Trophoblast cell (in vitro differentiated cells and primary cell): ENCODE results near the gene MAP4K4.
A peak's percentile ranks its signal among the peaks of the same experiment; 100 is the strongest.

Experiments
- DNase-seq, 2 donors: peaks; one replicate each; pipeline ENCODE4 v3.0.0-alpha.2; 2016
- H2AFZ ChIP-seq: 2 replicates; pipeline ENCODE4 v1.6.1; 2013; ENCODE audit warnings: low read length, moderate library complexity, mild to moderate bottlenecking; ENCODE audit not compliant: insufficient read depth, poor library complexity
- H2AK5ac ChIP-seq: 2 replicates; pipeline ENCODE4 v1.6.1; 2013; ENCODE audit warnings: mild to moderate bottlenecking, low read length
- H2BK120ac ChIP-seq: 2 replicates; pipeline ENCODE4 v1.6.1; 2013; ENCODE audit warnings: low read length, mild to moderate bottlenecking, moderate library complexity; ENCODE audit not compliant: insufficient read depth, poor library complexity
- H2BK12ac ChIP-seq: 2 replicates; pipeline ENCODE4 v1.6.1; 2013; ENCODE audit warnings: mild to moderate bottlenecking, low read length, moderate library complexity
- H2BK5ac ChIP-seq: 2 replicates; pipeline ENCODE4 v1.6.1; 2013; ENCODE audit warnings: low read length, low read depth, moderate library complexity, mild to moderate bottlenecking; ENCODE audit not compliant: poor library complexity
- H3K14ac ChIP-seq: 2 replicates; pipeline ENCODE4 v1.6.1; 2013; ENCODE audit warnings: mild to moderate bottlenecking, low read length
- H3K18ac ChIP-seq: 2 replicates; pipeline ENCODE4 v1.6.1; 2013; ENCODE audit warnings: mild to moderate bottlenecking, low read length
- H3K23ac ChIP-seq: 2 replicates; pipeline ENCODE4 v1.6.1; 2013; ENCODE audit warnings: low read length
- H3K27ac ChIP-seq: 2 replicates; pipeline ENCODE4 v1.5.1; 2013; ENCODE audit warnings: low read depth, mild to moderate bottlenecking, inconsistent platforms, low read length, moderate library complexity
- H3K27me3 ChIP-seq: 2 replicates; pipeline ENCODE4 v1.6.1; 2013; ENCODE audit warnings: inconsistent platforms, mild to moderate bottlenecking, low read length, moderate library complexity; ENCODE audit not compliant: insufficient read depth
- H3K36me3 ChIP-seq, 2 experiments: 1 replicate in 1 of 2; 2 replicates in 1 of 2; pipeline ENCODE4 v1.6.1; 2013; ENCODE audit warnings: low read length in 2 of 2, mild to moderate bottlenecking in 2 of 2, moderate library complexity in 1 of 2; ENCODE audit not compliant: insufficient read depth in 2 of 2, control insufficient read depth in 1 of 2
- H3K4ac ChIP-seq: 2 replicates; pipeline ENCODE4 v1.6.1; 2013; ENCODE audit warnings: low read depth, mild to moderate bottlenecking, low read length, moderate library complexity
- H3K4me1 ChIP-seq, 2 experiments: 1 replicate in 1 of 2; 2 replicates in 1 of 2; pipeline ENCODE4 v1.6.1; 2013; ENCODE audit warnings: low read length in 2 of 2, mild to moderate bottlenecking in 2 of 2, moderate library complexity in 1 of 2; ENCODE audit not compliant: insufficient read depth in 2 of 2, control insufficient read depth in 1 of 2
- H3K4me2 ChIP-seq: 2 replicates; pipeline ENCODE4 v1.6.1; 2013; ENCODE audit warnings: inconsistent platforms, mild to moderate bottlenecking, low read length, moderate library complexity
- H3K4me3 ChIP-seq: 2 replicates; pipeline ENCODE4 v1.5.1; 2013; ENCODE audit warnings: mild to moderate bottlenecking, low read depth, low read length, inconsistent platforms
- H3K79me1 ChIP-seq: one replicate; pipeline ENCODE4 v1.6.1; 2013; ENCODE audit warnings: low read length
- H3K79me2 ChIP-seq: 2 replicates; pipeline ENCODE4 v1.6.1; 2013; ENCODE audit warnings: low read length, mild to moderate bottlenecking; ENCODE audit not compliant: control insufficient read depth, insufficient read depth, poor library complexity
- H3K9ac ChIP-seq: 2 replicates; pipeline ENCODE4 v1.6.1; 2013; ENCODE audit warnings: mild to moderate bottlenecking, low read length
- H3K9me3 ChIP-seq: 2 replicates; pipeline ENCODE4 v1.6.1; 2013; ENCODE audit warnings: low read depth, mild to moderate bottlenecking, control low read depth, inconsistent platforms, low read length; ENCODE audit not compliant: insufficient read depth
- H4K12ac ChIP-seq: 2 replicates; pipeline ENCODE4 v1.6.1; 2013; ENCODE audit warnings: low read depth, mild to moderate bottlenecking, low read length, moderate library complexity
- H4K8ac ChIP-seq: 2 replicates; pipeline ENCODE4 v1.6.1; 2013; ENCODE audit warnings: low read depth, mild to moderate bottlenecking, low read length, moderate library complexity
- H4K91ac ChIP-seq: one replicate; pipeline ENCODE4 v1.6.1; 2013; ENCODE audit warnings: low read depth, mild to moderate bottlenecking, low read length, moderate library complexity
- WGBS: extraction: QIAGEN DNeasy Blood & Tissue Kit; methylation state at CpG from one replicate; pipeline ENCODE4 v1.1.7; 2013; ENCODE audit warnings: missing lambda C conversion rate; ENCODE audit not compliant: insufficient read length, insufficient coverage; ENCODE audit errors: extremely low coverage; 5-methylcytosine and 5-hydroxymethylcytosine counted together

The MAP4K4 gene

DNA sequence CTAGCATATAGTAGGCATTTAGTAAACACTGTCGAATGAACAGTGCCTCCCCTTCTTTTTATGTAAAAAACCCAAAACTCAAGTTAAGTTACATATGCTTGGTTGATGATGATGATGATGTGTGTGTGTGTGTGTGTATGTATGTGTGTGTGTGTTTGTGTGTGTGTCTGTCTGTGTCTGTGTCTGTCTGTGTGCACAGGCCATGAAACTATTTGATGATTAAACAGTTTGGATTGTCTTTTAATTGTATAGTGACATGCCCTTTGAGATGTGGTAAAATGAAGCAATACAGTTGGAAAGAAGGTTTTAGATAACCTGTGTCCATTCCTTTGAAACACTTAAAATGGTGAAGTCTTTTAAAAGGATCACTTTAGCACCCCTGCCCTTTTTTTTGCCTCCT, 105.6 kb downstream of the MAP4K4 start:
- H3K4me3 ChIP-seq: no peak overlapping the region
- H3K14ac ChIP-seq: no peak overlapping the region
- H3K4me2 ChIP-seq: no peak overlapping the region
- peak overlapping the region; percentile 100 for H3K27ac ChIP-seq
- H2AK5ac ChIP-seq: no peak overlapping the region
- no peak overlapping the region for H2AFZ ChIP-seq
- H2BK12ac ChIP-seq: no peak overlapping the region
- no CpG with 5 or more reads among the region's 1 CpG for WGBS
- H4K91ac ChIP-seq: peak overlapping the region; percentile 35
- H4K8ac ChIP-seq: no peak overlapping the region
- no peak overlapping the region for H3K23ac ChIP-seq
- no peak overlapping the region for H3K4ac ChIP-seq
- H2BK120ac ChIP-seq: no peak overlapping the region
- peaks cover 28 to 43% of the 10 kb centered on the region in 2 experiments for H3K4me1 ChIP-seq
- peaks cover 0 to 3% of the 10 kb centered on the region in 2 experiments for H3K36me3 ChIP-seq
- no peak overlapping the region for H3K18ac ChIP-seq
- H2BK5ac ChIP-seq: no peak overlapping the region
- no peak overlapping the region for H4K12ac ChIP-seq
- H3K9ac ChIP-seq: no peak overlapping the region
- H3K79me1 ChIP-seq: peaks cover 32% of the 10 kb centered on the region
- peaks cover 7% of the 10 kb centered on the region for H3K79me2 ChIP-seq
- peak in 1 of 2 donors; percentile 64 for DNase-seq
- H3K27me3 ChIP-seq: no peaks in the 10 kb centered on the region
- no peaks in the 10 kb centered on the region for H3K9me3 ChIP-seq

DNA sequence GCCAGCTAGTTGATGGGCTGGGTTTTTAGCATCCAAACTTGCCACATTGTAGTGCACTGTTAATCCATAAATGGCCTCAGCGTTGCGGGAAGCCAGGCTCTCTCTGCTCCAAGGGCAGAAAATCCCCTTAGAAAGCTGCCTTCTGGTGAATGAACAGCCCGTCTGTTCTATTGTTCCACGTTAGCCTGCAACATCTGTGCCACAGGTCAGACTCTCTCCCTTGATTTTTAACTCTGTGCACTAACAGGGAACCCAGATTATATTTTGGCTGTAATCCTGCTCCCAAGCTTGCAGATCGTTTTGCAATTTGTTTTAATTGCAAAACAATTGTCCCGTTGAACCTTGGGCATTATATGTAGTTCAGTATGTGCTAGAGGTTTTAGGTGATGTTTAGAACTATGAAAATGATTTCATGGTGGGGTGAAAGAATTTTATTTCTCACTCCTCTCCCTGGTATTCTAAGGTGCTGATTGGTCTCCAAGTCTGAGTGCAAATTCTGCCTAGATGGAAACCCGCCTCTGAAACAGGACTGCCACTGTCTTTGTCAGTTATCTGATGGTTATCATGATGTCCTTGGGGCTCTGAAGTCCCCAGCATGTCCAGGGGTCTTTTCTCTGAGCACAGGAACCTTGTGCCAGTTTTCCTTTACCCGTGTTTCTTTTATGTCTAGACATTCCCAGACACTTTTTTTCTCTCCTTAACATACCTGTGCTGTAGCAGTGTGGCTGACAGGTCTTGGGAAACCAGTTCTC, 106.6 kb downstream of the MAP4K4 start:
- no CpG with 5 or more reads among the region's 8 CpGs for WGBS

DNA sequence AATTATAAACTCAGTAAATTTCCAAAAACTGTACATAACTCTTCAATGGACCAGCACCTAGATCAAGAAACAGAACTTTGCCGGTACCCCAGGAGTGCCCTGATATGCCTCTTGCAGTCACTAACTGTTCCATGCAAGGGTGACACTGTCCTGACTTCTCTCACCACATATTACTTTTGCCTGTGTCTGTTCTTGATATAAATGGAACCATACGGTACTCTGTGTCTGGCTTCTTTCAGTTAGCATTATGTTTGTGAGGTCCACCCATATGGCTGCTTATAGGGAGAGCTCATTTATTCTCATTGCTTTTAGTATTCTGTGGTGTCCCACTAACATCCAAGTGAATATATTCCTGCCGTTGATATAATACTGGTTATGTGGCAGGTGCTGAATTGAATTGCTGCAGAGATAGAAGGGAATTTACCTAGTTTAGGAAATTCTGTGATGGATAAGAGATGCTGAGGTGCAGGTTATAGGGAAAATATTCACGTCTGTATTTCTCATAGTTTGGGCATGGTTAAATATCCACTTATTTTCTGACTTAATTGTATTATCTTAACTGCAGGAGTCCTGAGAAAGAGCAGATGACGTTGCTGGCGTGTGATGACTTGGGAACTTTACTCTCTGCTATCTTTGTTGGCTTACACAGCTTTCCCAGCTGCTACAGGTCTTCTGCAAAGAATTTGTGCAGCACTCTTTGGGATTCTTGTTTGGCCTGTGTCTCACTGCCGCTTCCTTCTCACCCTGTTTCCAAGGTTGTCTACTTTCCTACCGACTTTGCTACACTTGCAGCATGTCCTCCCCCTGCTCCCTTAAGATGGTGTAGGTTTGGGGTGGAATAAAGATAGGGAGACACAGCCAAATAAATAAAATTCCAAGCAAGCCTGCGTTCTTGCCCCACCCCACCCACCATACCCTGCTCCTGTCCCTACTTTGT, 107.9 kb downstream of the MAP4K4 start:
- H3K14ac ChIP-seq: peak overlapping the region; percentile 94
- H3K18ac ChIP-seq: peak overlapping the region; percentile 83
- H4K8ac ChIP-seq: peak overlapping the region; percentile 90
- H3K27ac ChIP-seq: peak overlapping the region; percentile 100
- H2AK5ac ChIP-seq: peak overlapping the region; percentile 77
- DNase-seq: peak in 1 of 2 donors; percentile 32
- peak overlapping the region; percentile 98 for H4K91ac ChIP-seq
- H3K79me1 ChIP-seq: peaks cover 32% of the 10 kb centered on the region
- H3K9me3 ChIP-seq: no peaks in the 10 kb centered on the region
- no peaks in the 10 kb centered on the region for H3K27me3 ChIP-seq
- peak overlapping the region; percentile 98 for H2BK12ac ChIP-seq
- H3K23ac ChIP-seq: no peak overlapping the region
- H3K79me2 ChIP-seq: peaks cover 8% of the 10 kb centered on the region
- no peak overlapping the region for H2AFZ ChIP-seq
- WGBS: no CpG with 5 or more reads among the region's 9 CpGs
- H3K9ac ChIP-seq: no peak overlapping the region
- H2BK120ac ChIP-seq: peak overlapping the region; percentile 87
- H3K4me2 ChIP-seq: peak overlapping the region; percentile 21
- peak overlapping the region; percentile 99 for H2BK5ac ChIP-seq
- no peak overlapping the region for H3K4me3 ChIP-seq
- no peaks in the 10 kb centered on the region for H3K36me3 ChIP-seq
- H3K4me1 ChIP-seq: peaks cover 29 to 46% of the 10 kb centered on the region in 2 experiments
- H3K4ac ChIP-seq: peak overlapping the region; percentile 84
- H4K12ac ChIP-seq: peak overlapping the region; percentile 86

More for the DNA sequence above, 106.6 kb downstream of the MAP4K4 start:
- no peak overlapping the region for H4K12ac ChIP-seq
- H3K14ac ChIP-seq: no peak overlapping the region
- no peak overlapping the region for H2BK12ac ChIP-seq
- H3K9me3 ChIP-seq: no peaks in the 10 kb centered on the region
- H4K8ac ChIP-seq: no peak overlapping the region
- peaks cover 0 to 3% of the 10 kb centered on the region in 2 experiments for H3K36me3 ChIP-seq
- H2AFZ ChIP-seq: no peak overlapping the region
- no peak overlapping the region for H3K18ac ChIP-seq
- H4K91ac ChIP-seq: peak overlapping the region; percentile 94
- H3K23ac ChIP-seq: no peak overlapping the region
- H2BK120ac ChIP-seq: no peak overlapping the region
- H3K4ac ChIP-seq: no peak overlapping the region
- peak overlapping the region; percentile 100 for H3K27ac ChIP-seq
- peaks cover 8% of the 10 kb centered on the region for H3K79me2 ChIP-seq
- H3K4me3 ChIP-seq: no peak overlapping the region
- peaks cover 29 to 44% of the 10 kb centered on the region in 2 experiments for H3K4me1 ChIP-seq
- H3K27me3 ChIP-seq: no peaks in the 10 kb centered on the region
- H3K9ac ChIP-seq: no peak overlapping the region
- peaks cover 32% of the 10 kb centered on the region for H3K79me1 ChIP-seq
- peak; percentile 43 to 44 for DNase-seq
- H3K4me2 ChIP-seq: peak overlapping the region; percentile 46
- H2BK5ac ChIP-seq: peak overlapping the region; percentile 94
- H2AK5ac ChIP-seq: no peak overlapping the region

DNA sequence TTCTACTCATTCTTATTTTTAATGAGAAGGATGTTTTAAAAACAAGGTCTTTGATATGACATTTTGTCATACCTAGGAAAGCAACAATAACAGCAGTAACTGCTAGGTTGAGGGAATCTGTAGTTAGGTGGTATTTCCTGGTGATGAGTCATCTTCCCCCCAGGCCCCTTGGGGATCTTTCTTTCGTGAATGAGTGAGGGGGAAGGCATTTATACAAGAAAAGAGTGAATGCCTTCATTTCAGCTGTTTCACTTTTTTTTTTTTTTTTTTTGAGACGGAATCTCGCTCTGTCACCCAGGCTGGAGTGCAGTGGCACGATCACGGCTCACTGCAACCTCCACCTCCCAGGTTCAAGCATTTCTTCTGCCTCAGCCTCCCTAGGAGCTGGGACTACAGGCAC, 108.6 kb downstream of the MAP4K4 start:
- Histone ChIP-seq H3K4me3 (no peak overlapping the region), H3K79me2 (peaks cover 8% of the 10 kb centered on the region), H3K27ac (peak overlapping the region; percentile 100), H3K9me3 (no peaks in the 10 kb centered on the region), H2BK5ac (peak overlapping the region; percentile 99), H3K36me3 (no peaks in the 10 kb centered on the region), H2BK120ac (peak overlapping the region; percentile 87), H2AK5ac (no peak overlapping the region), H3K27me3 (no peaks in the 10 kb centered on the region), H2AFZ (no peak overlapping the region), H3K4ac (no peak overlapping the region), H3K9ac (no peak overlapping the region), H3K23ac (no peak overlapping the region), H3K14ac (no peak overlapping the region), H4K12ac (no peak overlapping the region), H3K4me2 (peak overlapping the region; percentile 22), H3K4me1 (peaks cover 32 to 46% of the 10 kb centered on the region in 2 experiments), H3K79me1 (peaks cover 32% of the 10 kb centered on the region), H3K18ac (no peak overlapping the region), H4K8ac (no peak overlapping the region), H2BK12ac (no peak overlapping the region), H4K91ac (peak overlapping the region; percentile 98)
- WGBS: no CpG with 5 or more reads among the region's 5 CpGs
- peak; percentile 77 to 87 for DNase-seq
